PFSK-1 (cell line): Measurements from ENCODE around the gene LSM14B.

Source experiments
- POLR2AphosphoS5 ChIP-seq: IDR thresholded peaks from 2 replicates; pipeline ENCODE4 v1.6.1; 2012; ENCODE audit warnings: low read depth, mild to moderate bottlenecking, control low read depth, low read length, moderate library complexity
- TAF1 ChIP-seq: IDR thresholded peaks from 2 replicates; pipeline ENCODE4 v1.6.1; 2012; ENCODE audit warnings: low read length, control low read depth, borderline replicate concordance; ENCODE audit not compliant: insufficient read depth

- TF ChIP-seq POLR2AphosphoS5, result no peak; the same call in 1 of the 2 replicates
- TF ChIP-seq TAF1, result no peak
Measured at GRCh38 chr20:62135573-62136266, 13.4 kb downstream of the LSM14B start.
